Activated CD4-positive, alpha-beta T cell treated with anti-CD3 and anti-CD28 coated beads for 4 hours (primary cell): ENCODE data around the gene CMIP.

Experiments used
- DNase-seq, 2 donors: peaks; one replicate each; pipeline ENCODE4 v3.0.0-alpha.2; 2020

CMIP gene

GRCh38 chr16:81695321-81696165, 250.9 kb downstream of the CMIP start:
- DNase-seq, result no peak

GRCh38 chr16:81696166-81696960, 251.8 kb downstream of the CMIP start:
- DNase-seq, result no peak

GRCh38 chr16:81696961-81697615, 252.5 kb downstream of the CMIP start:
- DNase-seq, result peak; percentile 32 to 45

GRCh38 chr16:81697616-81698309, 253.2 kb downstream of the CMIP start:
- no peak for DNase-seq

GRCh38 chr16:81698310-81698641, 253.7 kb downstream of the CMIP start:
- DNase-seq, result no peak

GRCh38 chr16:81699596-81699995, 255.0 kb downstream of the CMIP start:
- no peak for DNase-seq

- DNase-seq, result no peak
These were observed 255.6 kb downstream of the CMIP start for GRCh38 chr16:81700071-81700779.

GRCh38 chr16:81700780-81701165, 256.2 kb downstream of the CMIP start:
- no peak for DNase-seq

GRCh38 chr16:81701296-81701970, 256.8 kb downstream of the CMIP start:
- DNase-seq, result no peak

- DNase-seq, result no peak
These were observed 257.9 kb downstream of the CMIP start for GRCh38 chr16:81702506-81702905.

- DNase-seq, result no peak
These were observed 258.9 kb downstream of the CMIP start for GRCh38 chr16:81703177-81704155.

- no peak for DNase-seq
These were observed 260.7 kb downstream of the CMIP start for GRCh38 chr16:81705261-81705660.

GRCh38 chr16:81706327-81707295, 262.0 kb downstream of the CMIP start:
- no peak for DNase-seq

- no peak for DNase-seq
These were observed 263.0 kb downstream of the CMIP start for GRCh38 chr16:81707411-81708265.

- DNase-seq, result no peak
These were observed 263.8 kb downstream of the CMIP start for GRCh38 chr16:81708266-81709015.

- DNase-seq, result no peak
These were observed 264.6 kb downstream of the CMIP start for GRCh38 chr16:81709016-81709900.
